ENCODE results near the gene DRD2. TPM values are rescaled to one million over a fixed set of nuclear protein-coding genes. Genes with fewer than 3 reads are reported as not detected.

DRD2 gene
- total RNA-seq, 1 experiment from 2014 or later: 0.44 TPM

GRCh38 chr11:113397821-113398220 is 77.4 kb downstream of the DRD2 start:
- Histone ChIP-seq H3K56ac (ENCODE audit: insufficient read length, low read depth, low read length) (no peak overlapping the region), H4K20me1 (ENCODE audit: control insufficient read depth, insufficient read depth, insufficient read length) (no peaks in the 10 kb centered on the region), H3K27me3 (ENCODE audit: insufficient read depth, low read length) (no peaks in the 10 kb centered on the region), H3K9ac (ENCODE audit: extremely low read depth, insufficient read length, low read length) (no peak overlapping the region), H3K4me2 (ENCODE audit: insufficient read depth, insufficient read length, low read length) (no peak overlapping the region), H3K23me2 (ENCODE audit: insufficient read length, low read depth, low read length, poor library complexity, severe bottlenecking) (no peaks in the 10 kb centered on the region), H3K14ac (ENCODE audit: insufficient read depth, low read length) (no peak overlapping the region), H2AK5ac (ENCODE audit: insufficient read length, low read length) (no peak overlapping the region), H2BK120ac (ENCODE audit: low read depth, low read length, poor library complexity, severe bottlenecking) (no peak overlapping the region), H3K79me1 (ENCODE audit: insufficient read depth, low read depth, low read length, poor library complexity, severe bottlenecking) (no peaks in the 10 kb centered on the region), H3K4ac (ENCODE audit: low read depth, low read length) (no peak overlapping the region), H2BK15ac (ENCODE audit: low read depth, low read length) (no peak overlapping the region), H2BK12ac (ENCODE audit: insufficient read length, low read depth, low read length) (no peak overlapping the region), H3K27ac (ENCODE audit: insufficient read length, low read depth, low read length) (no peak overlapping the region), H3K9me3 (ENCODE audit: control insufficient read depth, low read depth, low read length) (no peaks in the 10 kb centered on the region), H3K18ac (ENCODE audit: insufficient read length, low read depth, low read length) (no peak overlapping the region), H3T11ph (ENCODE audit: low read length) (no peak overlapping the region), H4K91ac (ENCODE audit: insufficient read length, low read depth, low read length) (no peak overlapping the region), H2BK5ac (ENCODE audit: insufficient read length, low read length) (no peak overlapping the region), H4K5ac (ENCODE audit: insufficient read length, low read depth, low read length) (no peak overlapping the region), H2BK20ac (ENCODE audit: low read depth, low read length, poor library complexity, severe bottlenecking) (no peak overlapping the region), H2AFZ (ENCODE audit: low read length) (no peak overlapping the region), H3K4me1 (ENCODE audit: insufficient read depth, low read length) (no peaks in the 10 kb centered on the region), H3K79me2 (ENCODE audit: insufficient read depth, low read length) (no peaks in the 10 kb centered on the region), H4K8ac (replicated peaks; ENCODE audit: insufficient read length, low read depth, low read length) (no peak overlapping the region), H3K23ac (ENCODE audit: insufficient read length, low read depth, low read length) (no peak overlapping the region)
- no CpG with 5 or more reads among the region's 4 CpGs for WGBS (ENCODE audit: extremely low coverage, insufficient read length, low lambda C conversion rate)
- Mint-ChIP-seq H3K36me3 (ENCODE audit: insufficient read depth in 1 of 3, low read depth in 3 of 3) (no peaks in the 10 kb centered on the region), H3K4me1 (0 out of 4 replicates have a peak, but pooled peaks cover 0 to 4% of the 10 kb centered on the region in 2 experiments), H3K27ac (no peak overlapping the region), H3K4me3 (no peak overlapping the region), H3K27me3 (ENCODE audit: low read depth) (peaks cover 17% of the 10 kb centered on the region), H3K9me3 (no peaks in the 10 kb centered on the region)
- no peak for DNase-seq
- TF ChIP-seq, protein P1, sequence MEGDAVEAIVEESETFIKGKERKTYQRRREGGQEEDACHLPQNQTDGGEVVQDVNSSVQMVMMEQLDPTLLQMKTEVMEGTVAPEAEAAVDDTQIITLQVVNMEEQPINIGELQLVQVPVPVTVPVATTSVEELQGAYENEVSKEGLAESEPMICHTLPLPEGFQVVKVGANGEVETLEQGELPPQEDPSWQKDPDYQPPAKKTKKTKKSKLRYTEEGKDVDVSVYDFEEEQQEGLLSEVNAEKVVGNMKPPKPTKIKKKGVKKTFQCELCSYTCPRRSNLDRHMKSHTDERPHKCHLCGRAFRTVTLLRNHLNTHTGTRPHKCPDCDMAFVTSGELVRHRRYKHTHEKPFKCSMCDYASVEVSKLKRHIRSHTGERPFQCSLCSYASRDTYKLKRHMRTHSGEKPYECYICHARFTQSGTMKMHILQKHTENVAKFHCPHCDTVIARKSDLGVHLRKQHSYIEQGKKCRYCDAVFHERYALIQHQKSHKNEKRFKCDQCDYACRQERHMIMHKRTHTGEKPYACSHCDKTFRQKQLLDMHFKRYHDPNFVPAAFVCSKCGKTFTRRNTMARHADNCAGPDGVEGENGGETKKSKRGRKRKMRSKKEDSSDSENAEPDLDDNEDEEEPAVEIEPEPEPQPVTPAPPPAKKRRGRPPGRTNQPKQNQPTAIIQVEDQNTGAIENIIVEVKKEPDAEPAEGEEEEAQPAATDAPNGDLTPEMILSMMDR (conservative IDR thresholded peaks at IDR 0.05): no peak

Measured in H9 (cell line).